SK-N-SH (cell line): ENCODE results near the gene PADI4. TPM values are rescaled to one million over a fixed set of nuclear protein-coding genes. Genes with fewer than 3 reads are reported as not detected.

Experiments used
- CTCF ChIA-PET: fragments of 300-600, 350-600 bp; formaldehyde crosslinking; extraction: SDS; loops from one replicate; lab custom pipeline; 2021; lab: Yijun Ruan, JAX
- POLR2A ChIA-PET: fragments of 350-600 bp; sonication (Branson Sonifier 250); formaldehyde crosslinking; extraction: SDS; loops from one replicate; lab custom pipeline; 2020; ENCODE audit warnings: antibody characterized with exemption, inconsistent platforms; lab: Yijun Ruan, JAX
- DNase-seq: peaks from one replicate; pipeline ENCODE4 v3.0.0; 2012
- H2AFZ ChIP-seq: fragments of 200-600 bp; sonication (generic); 2 replicates; pipeline ENCODE4 v1.8.1; 2016; ENCODE audit warnings: antibody characterized with exemption, mild to moderate bottlenecking, low read depth
- H3F3A ChIP-seq: fragments of 200-600 bp; sonication (generic); replicated peaks from 2 replicates; pipeline ENCODE3; 2016; ENCODE audit warnings: antibody characterized with exemption, mild to moderate bottlenecking; ENCODE audit not compliant: insufficient read depth
- H3K27ac ChIP-seq, 2 experiments: fragments of 200-500 bp in 1 of 2; fragments of 200-600 bp in 1 of 2; sonication (Bioruptor generic) in 1 of 2; sonication (generic), shearing (Covaris generic) in 1 of 2; 2 replicates each; pipeline versions ENCODE4 v1.5.1 to v1.6.1; 2014 to 2016; ENCODE audit warnings: low read depth in 2 of 2, inconsistent platforms in 1 of 2, low read length in 1 of 2, mild to moderate bottlenecking in 1 of 2, mixed read lengths in 1 of 2
- H3K27me3 ChIP-seq: fragments of 200-600 bp; sonication (generic), shearing (Covaris generic); 2 replicates; pipeline ENCODE4 v1.6.1; 2016; ENCODE audit warnings: mixed run types; ENCODE audit not compliant: insufficient read depth
- H3K36me3 ChIP-seq, 2 experiments: fragments of 200-500 bp in 1 of 2; fragments of 200-600 bp in 1 of 2; sonication (Bioruptor generic) in 1 of 2; sonication (generic) in 1 of 2; replicated peaks in 1 of 2; 2 replicates each; pipeline versions ENCODE3 to v1.5.1; 2014 to 2016; ENCODE audit warnings: low read length in 1 of 2, mild to moderate bottlenecking in 1 of 2; ENCODE audit not compliant: insufficient read depth in 2 of 2, control insufficient read depth in 1 of 2
- H3K4me1 ChIP-seq, 2 experiments: fragments of 200-500 bp in 1 of 2; fragments of 200-600 bp in 1 of 2; sonication (Bioruptor generic) in 1 of 2; sonication (generic), shearing (Covaris generic) in 1 of 2; 2 replicates each; pipeline versions ENCODE4 v1.5.1 to v1.6.1; 2014 to 2016; ENCODE audit warnings: low read depth in 1 of 2, low read length in 1 of 2, mixed run types in 1 of 2; ENCODE audit not compliant: insufficient read depth in 2 of 2, control insufficient read depth in 1 of 2
- H3K4me2 ChIP-seq: fragments of 200-600 bp; sonication (generic), shearing (Covaris generic); 2 replicates; pipeline ENCODE4 v1.6.1; 2017; ENCODE audit warnings: mixed run types
- H3K4me3 ChIP-seq, 2 experiments: fragments of 200-500 bp in 1 of 2; fragments of 200-600 bp in 1 of 2; sonication (Bioruptor generic) in 1 of 2; sonication (generic), shearing (Covaris generic) in 1 of 2; 2 replicates each; pipeline versions ENCODE4 v1.5.1 to v1.8.1; 2014 to 2016; ENCODE audit warnings: low read depth in 2 of 2, inconsistent platforms in 1 of 2, low read length in 1 of 2, mild to moderate bottlenecking in 1 of 2, mixed read lengths in 1 of 2, moderate library complexity in 1 of 2
- H3K79me2 ChIP-seq: fragments of 200-600 bp; sonication (generic); 2 replicates; pipeline ENCODE4 v1.8.1; 2017; ENCODE audit warnings: mild to moderate bottlenecking; ENCODE audit not compliant: insufficient read depth
- H3K9ac ChIP-seq: fragments of 200-600 bp; sonication (generic); 2 replicates; pipeline ENCODE4 v1.6.1; 2017; ENCODE audit warnings: mixed run types
- H3K9me2 ChIP-seq: fragments of 200-600 bp; sonication (generic); 2 replicates; pipeline ENCODE4 v1.6.1; 2017; ENCODE audit warnings: mixed run types
- H3K9me3 ChIP-seq: fragments of 200-600 bp; sonication (generic); 2 replicates; pipeline ENCODE4 v1.6.1; 2017; ENCODE audit warnings: mixed run types, mild to moderate bottlenecking, moderate library complexity
- H4K20me1 ChIP-seq: fragments of 200-600 bp; sonication (generic); 2 replicates; pipeline ENCODE4 v1.6.1; 2017; ENCODE audit warnings: mild to moderate bottlenecking, mixed run types; ENCODE audit not compliant: insufficient read depth
- CHD2 ChIP-seq: fragments of 150-350 bp; IDR thresholded peaks from 2 replicates; pipeline ENCODE4 v1.6.1; 2018; ENCODE audit warnings: low read length; ENCODE audit not compliant: partially characterized antibody
- CTCF ChIP-seq: fragments of 200-600 bp; sonication (generic); IDR thresholded peaks from 2 replicates; pipeline ENCODE4 v1.6.1; 2017; ENCODE audit warnings: antibody characterized with exemption, mild to moderate bottlenecking, moderate library complexity
- EP300 ChIP-seq, 2 experiments: IDR thresholded peaks; 2 replicates each; pipeline versions ENCODE4 v1.4.0 to v1.6.1; 2012; ENCODE audit warnings: borderline replicate concordance in 1 of 2, low read depth in 1 of 2, low read length in 1 of 2
- FOSL2 ChIP-seq: IDR thresholded peaks from 2 replicates; pipeline ENCODE4 v1.4.0; 2012; ENCODE audit warnings: low read depth, mild to moderate bottlenecking, moderate library complexity, borderline replicate concordance
- FOXJ3 ChIP-seq: sonication (generic); formaldehyde crosslinking; IDR thresholded peaks from 2 replicates; pipeline ENCODE4 v1.5.1; 2020; ENCODE audit warnings: mild to moderate bottlenecking, missing genetic modification reagents
- GABPA ChIP-seq: IDR thresholded peaks from 2 replicates; pipeline ENCODE4 v1.4.0; 2012; ENCODE audit warnings: low read depth, mild to moderate bottlenecking
- IRF3 ChIP-seq: fragments of 150-350 bp; IDR thresholded peaks from 2 replicates; pipeline ENCODE4 v1.6.1; 2016; ENCODE audit warnings: mild to moderate bottlenecking, low read depth, low read length
- MEF2A ChIP-seq: IDR thresholded peaks from 2 replicates; pipeline ENCODE4 v1.4.0; 2012; ENCODE audit warnings: low read depth, borderline replicate concordance
- MXI1 ChIP-seq: IDR thresholded peaks from 2 replicates; pipeline ENCODE4 v1.6.1; 2012; ENCODE audit warnings: mild to moderate bottlenecking, low read depth, low read length, improper control_type of control experiment
- NRF1 ChIP-seq: IDR thresholded peaks from 2 replicates; pipeline ENCODE4 v1.6.1; 2012; ENCODE audit warnings: low read depth, mild to moderate bottlenecking, low read length
- RAD21 ChIP-seq: IDR thresholded peaks from 2 replicates; pipeline ENCODE4 v1.6.1; 2012; ENCODE audit warnings: mild to moderate bottlenecking, low read length
- RCOR1 ChIP-seq: fragments of 150-350 bp; IDR thresholded peaks from 2 replicates; pipeline ENCODE4 v1.6.1; 2017; ENCODE audit warnings: antibody characterized with exemption, low read length
- RFX5 ChIP-seq: IDR thresholded peaks from 2 replicates; pipeline ENCODE4 v1.6.1; 2012; ENCODE audit warnings: mild to moderate bottlenecking, improper control_type of control experiment, low read length
- SIN3A ChIP-seq: IDR thresholded peaks from 2 replicates; pipeline ENCODE4 v1.6.1; 2012; ENCODE audit warnings: low read depth, mild to moderate bottlenecking, low read length, moderate library complexity, borderline replicate concordance
- TAF1 ChIP-seq: IDR thresholded peaks from 2 replicates; pipeline ENCODE4 v1.6.1; 2012; ENCODE audit warnings: low read depth, mild to moderate bottlenecking, low read length, moderate library complexity, borderline replicate concordance
- TEAD4 ChIP-seq: IDR thresholded peaks from 2 replicates; pipeline ENCODE4 v1.4.0; 2012; ENCODE audit warnings: mild to moderate bottlenecking, borderline replicate concordance; ENCODE audit not compliant: insufficient read depth
- WGBS: methylation state at CpG from one replicate; pipeline ENCODE4 v1.1.6; 2017; ENCODE audit warnings: low lambda C conversion rate; 5-methylcytosine and 5-hydroxymethylcytosine counted together
- polyA plus RNA-seq, 3 experiments: library from polyadenylated mRNA; depleted of rRNA; stranded (reverse); fragments of >200 nt; gene quantifications; 2 replicates each; pipeline ENCODE4 v1.2.3, GENCODE V29; 2012
- TF ChIP-seq, protein P1 (sequence below): fragments of 150-350 bp; IDR thresholded peaks from 2 replicates; pipeline ENCODE4 v1.6.1; 2017; ENCODE audit warnings: antibody characterized with exemption, low read length, low read depth, borderline replicate concordance
- TF ChIP-seq, protein P2 (sequence below): IDR thresholded peaks from 2 replicates; pipeline ENCODE4 v1.4.0; 2012; ENCODE audit warnings: low read depth, borderline replicate concordance

Gene PADI4
- polyA plus RNA-seq, 1 of the 3 experiments (the other 2 are of a cell fraction) = not detected

GRCh38 chr1:17350083-17350482 is 42.1 kb downstream of the PADI4 start:
- Histone ChIP-seq H3K4me3 (no peak overlapping the region), H3K9ac (no peak overlapping the region), H3K36me3 (no peaks in the 10 kb centered on the region), H3K9me3 (no peaks in the 10 kb centered on the region), H3K4me2 (no peak overlapping the region), H3K4me1 (no peaks in the 10 kb centered on the region), H3K27ac (no peak overlapping the region), H2AFZ (no peak overlapping the region), H3K9me2 (no peaks in the 10 kb centered on the region), H3F3A (no peaks in the 10 kb centered on the region), H3K27me3 (peaks cover 11% of the 10 kb centered on the region; the same call in 1 of the 2 replicates), H3K79me2 (no peaks in the 10 kb centered on the region), H4K20me1 (no peaks in the 10 kb centered on the region)
- WGBS = no CpG with 5 or more reads among the region's 8 CpGs
- POLR2A ChIA-PET = no interaction called here
- TF ChIP-seq MEF2A (no peak), RCOR1 (no peak), TEAD4 (no peak), CTCF (no peak), NRF1 (no peak), SIN3A (no peak), TAF1 (no peak), MXI1 (no peak), GABPA (no peak), EP300 (IDR thresholded peaks at IDR 0.05; ENCODE audit: borderline replicate concordance in 1 of 2, low read depth in 1 of 2, low read length in 1 of 2) (no peak), FOSL2 (no peak), RAD21 (no peak), FOXJ3 (CRISPR knock-in tag) (no peak), CHD2 (no peak), IRF3 (no peak), RFX5 (no peak)
- TF ChIP-seq, protein P1, sequence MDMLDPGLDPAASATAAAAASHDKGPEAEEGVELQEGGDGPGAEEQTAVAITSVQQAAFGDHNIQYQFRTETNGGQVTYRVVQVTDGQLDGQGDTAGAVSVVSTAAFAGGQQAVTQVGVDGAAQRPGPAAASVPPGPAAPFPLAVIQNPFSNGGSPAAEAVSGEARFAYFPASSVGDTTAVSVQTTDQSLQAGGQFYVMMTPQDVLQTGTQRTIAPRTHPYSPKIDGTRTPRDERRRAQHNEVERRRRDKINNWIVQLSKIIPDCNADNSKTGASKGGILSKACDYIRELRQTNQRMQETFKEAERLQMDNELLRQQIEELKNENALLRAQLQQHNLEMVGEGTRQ = no peak
- TF ChIP-seq, protein P2, sequence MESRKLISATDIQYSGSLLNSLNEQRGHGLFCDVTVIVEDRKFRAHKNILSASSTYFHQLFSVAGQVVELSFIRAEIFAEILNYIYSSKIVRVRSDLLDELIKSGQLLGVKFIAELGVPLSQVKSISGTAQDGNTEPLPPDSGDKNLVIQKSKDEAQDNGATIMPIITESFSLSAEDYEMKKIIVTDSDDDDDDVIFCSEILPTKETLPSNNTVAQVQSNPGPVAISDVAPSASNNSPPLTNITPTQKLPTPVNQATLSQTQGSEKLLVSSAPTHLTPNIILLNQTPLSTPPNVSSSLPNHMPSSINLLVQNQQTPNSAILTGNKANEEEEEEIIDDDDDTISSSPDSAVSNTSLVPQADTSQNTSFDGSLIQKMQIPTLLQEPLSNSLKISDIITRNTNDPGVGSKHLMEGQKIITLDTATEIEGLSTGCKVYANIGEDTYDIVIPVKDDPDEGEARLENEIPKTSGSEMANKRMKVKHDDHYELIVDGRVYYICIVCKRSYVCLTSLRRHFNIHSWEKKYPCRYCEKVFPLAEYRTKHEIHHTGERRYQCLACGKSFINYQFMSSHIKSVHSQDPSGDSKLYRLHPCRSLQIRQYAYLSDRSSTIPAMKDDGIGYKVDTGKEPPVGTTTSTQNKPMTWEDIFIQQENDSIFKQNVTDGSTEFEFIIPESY = no peak
- no peak for DNase-seq
- CTCF ChIA-PET = no interaction called here
